ENCODE data around the gene ZNF687.
A peak's percentile ranks its signal among the peaks of the same experiment; 100 is the strongest.

- TF ChIP-seq POLR2A (IDR thresholded peaks at IDR 0.05; ENCODE audit: low read depth, low read length) (0 out of 2 replicates have a peak, but pooled peaks have one; percentile 34), POU2F2 (IDR thresholded peaks at IDR 0.05; ENCODE audit: low read depth, low read length) (no peak), POLR2AphosphoS5 (IDR thresholded peaks at IDR 0.05; ENCODE audit: low read depth, low read length) (no peak), TAF1 (IDR thresholded peaks at IDR 0.05; ENCODE audit: low read depth, low read length) (no peak), SPI1 (IDR thresholded peaks at IDR 0.05; ENCODE audit: low read depth, low read length) (peak; percentile 92), PAX5 (IDR thresholded peaks at IDR 0.05; ENCODE audit: insufficient read depth, low read length, severe bottlenecking) (no peak)
Measured at GRCh38 chr1:151277249-151277648, 4.8 kb upstream of the ZNF687 start.

Data from GM12891 (cell line).